ENCODE data around the gene ANO9. TPM values are rescaled to one million over a fixed set of nuclear protein-coding genes. Genes with fewer than 3 reads are reported as not detected.

The ANO9 gene
- total RNA-seq, 4 donors from 2014 or later = 0.59 to 8.2 (median 1.1) TPM

- Histone ChIP-seq H3K27me3 (peaks cover 0 to 4% of the 10 kb centered on the region in 2 donors), H3K4me3 (no peak overlapping the region), H3K36me3 (no peaks in the 10 kb centered on the region), H3K9me3 (no peaks in the 10 kb centered on the region), H3K27ac (no peak overlapping the region), H3K4me1 (peaks cover 0 to 1% of the 10 kb centered on the region in 2 donors)
- intact Hi-C loops (cut with DNase I; ENCODE audit: low total_unique reads) = no loop called here
- no peak for TF ChIP-seq POLR2A (IDR thresholded peaks at IDR 0.05)
- no peak for TF ChIP-seq CTCF (IDR thresholded peaks at IDR 0.05)
- DNase-seq = no peak
Observed at GRCh38 chr11:422249-422656, 19.6 kb downstream of the ANO9 start.

GRCh38 chr11:420911-421321, 20.9 kb downstream of the ANO9 start:
- Histone ChIP-seq H3K27me3 (peaks cover 3 to 4% of the 10 kb centered on the region in 2 donors), H3K4me3 (no peak overlapping the region)

GRCh38 chr11:420054-420910, 21.5 kb downstream of the ANO9 start:
- Histone ChIP-seq H3K27me3 (peaks cover 3 to 4% of the 10 kb centered on the region in 2 donors), H3K36me3 (no peaks in the 10 kb centered on the region), H3K4me1 (peaks cover 0 to 10% of the 10 kb centered on the region in 2 donors), H3K9me3 (no peaks in the 10 kb centered on the region), H3K4me3 (no peak overlapping the region), H3K27ac (no peak overlapping the region)
- no peak for DNase-seq
- intact Hi-C loops (cut with DNase I; ENCODE audit: low total_unique reads) = no loop called here
- TF ChIP-seq POLR2A (IDR thresholded peaks at IDR 0.05) (no peak), CTCF (IDR thresholded peaks at IDR 0.05) (no peak)

More at GRCh38 chr11:420911-421321, 20.9 kb downstream of the ANO9 start:
- H3K9me3 ChIP-seq = no peaks in the 10 kb centered on the region
- intact Hi-C loops (cut with DNase I; ENCODE audit: low total_unique reads) = no loop called here
- H3K36me3 ChIP-seq = no peaks in the 10 kb centered on the region
- DNase-seq = no peak
- peaks cover 0 to 10% of the 10 kb centered on the region in 2 donors for H3K4me1 ChIP-seq
- no peak overlapping the region for H3K27ac ChIP-seq
- TF ChIP-seq CTCF (IDR thresholded peaks at IDR 0.05) = no peak
- TF ChIP-seq POLR2A (IDR thresholded peaks at IDR 0.05) = no peak

- H3K4me1 ChIP-seq = peaks cover 0 to 10% of the 10 kb centered on the region in 2 donors
- no peak overlapping the region for H3K27ac ChIP-seq
- no peaks in the 10 kb centered on the region for H3K9me3 ChIP-seq
- no peak for TF ChIP-seq POLR2A (IDR thresholded peaks at IDR 0.05)
- TF ChIP-seq CTCF (IDR thresholded peaks at IDR 0.05) = no peak
- no peak overlapping the region for H3K4me3 ChIP-seq
- no peak for DNase-seq
- peaks cover 3 to 4% of the 10 kb centered on the region in 2 donors for H3K27me3 ChIP-seq
- intact Hi-C loops (cut with DNase I; ENCODE audit: low total_unique reads) = no loop called here
- no peaks in the 10 kb centered on the region for H3K36me3 ChIP-seq
Observed at GRCh38 chr11:419248-420005, 22.4 kb downstream of the ANO9 start.
